Activated CD8-positive, alpha-beta memory T cell treated with anti-CD3 and anti-CD28 coated beads for 1 hour (primary cell): ENCODE measurements around the gene ZFP62.
A peak's percentile ranks its signal among the peaks of the same experiment; 100 is the strongest.

Experiments
- DNase-seq, 2 donors: peaks; one replicate each; pipeline ENCODE4 v3.0.0-alpha.2; 2020; ENCODE audit warnings: low read depth in 1 of 2; ENCODE audit errors: extremely low read depth in 1 of 2

Gene ZFP62

DNA sequence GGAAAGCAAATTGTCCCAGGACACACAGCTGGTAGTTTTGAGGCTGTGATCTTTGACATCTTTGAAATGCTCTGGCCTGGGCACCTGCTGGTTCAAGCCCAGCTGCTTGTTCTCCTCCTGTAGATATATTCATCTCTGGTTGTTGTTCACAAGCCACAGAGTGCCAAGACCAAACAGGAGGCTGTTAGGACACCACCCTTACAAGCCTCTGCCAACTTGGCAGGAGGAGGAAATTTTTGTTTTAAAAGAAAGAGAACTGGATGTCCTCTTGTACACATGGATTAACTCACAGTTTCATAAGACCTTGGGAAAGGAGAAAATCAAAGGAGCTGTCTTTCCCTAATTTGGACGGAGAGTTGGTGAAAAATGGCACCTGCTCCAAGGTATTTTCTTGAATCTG is 8.5 kb upstream of the ZFP62 start:
- no peak for DNase-seq

DNA sequence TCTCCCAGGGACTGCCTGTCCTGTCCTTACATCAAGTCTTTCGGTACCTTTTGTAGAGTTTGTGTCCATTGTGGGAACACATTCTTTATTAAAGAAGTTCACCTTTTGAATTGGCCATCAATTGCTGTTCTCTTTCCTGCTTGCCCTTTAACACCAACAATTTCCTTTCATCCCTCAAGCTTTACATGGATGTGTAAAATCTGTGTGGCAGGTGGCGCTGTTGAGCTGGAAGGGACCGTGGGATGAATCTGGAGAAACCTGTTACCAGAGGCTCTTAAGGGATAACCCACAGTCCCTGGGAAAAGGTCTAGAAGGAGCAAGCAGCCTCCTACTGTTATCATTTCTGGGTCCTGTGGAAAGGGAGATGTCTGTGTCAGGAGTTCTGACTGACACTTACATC is 7.9 kb upstream of the ZFP62 start:
- peak; percentile 27 to 38 for DNase-seq

DNA sequence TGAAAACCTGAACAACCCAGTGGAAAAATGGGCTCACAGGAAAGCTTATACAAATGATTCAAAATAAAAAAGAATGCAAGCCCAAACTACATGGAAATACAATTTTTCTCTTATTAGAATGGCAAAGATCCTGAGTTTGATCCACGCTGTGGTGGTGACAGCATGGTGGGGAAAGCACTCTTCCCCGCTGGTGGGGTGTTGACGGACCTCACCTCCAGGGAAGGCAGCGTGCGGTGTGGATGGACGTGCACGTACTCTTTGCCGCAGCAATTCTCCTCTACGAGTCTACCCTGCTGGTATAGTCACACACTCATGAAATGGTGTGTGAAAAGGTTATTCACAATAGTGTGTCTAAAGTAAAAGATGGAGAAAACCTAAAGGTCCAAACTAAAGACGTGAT is 5.9 kb upstream of the ZFP62 start:
- no peak for DNase-seq

DNA sequence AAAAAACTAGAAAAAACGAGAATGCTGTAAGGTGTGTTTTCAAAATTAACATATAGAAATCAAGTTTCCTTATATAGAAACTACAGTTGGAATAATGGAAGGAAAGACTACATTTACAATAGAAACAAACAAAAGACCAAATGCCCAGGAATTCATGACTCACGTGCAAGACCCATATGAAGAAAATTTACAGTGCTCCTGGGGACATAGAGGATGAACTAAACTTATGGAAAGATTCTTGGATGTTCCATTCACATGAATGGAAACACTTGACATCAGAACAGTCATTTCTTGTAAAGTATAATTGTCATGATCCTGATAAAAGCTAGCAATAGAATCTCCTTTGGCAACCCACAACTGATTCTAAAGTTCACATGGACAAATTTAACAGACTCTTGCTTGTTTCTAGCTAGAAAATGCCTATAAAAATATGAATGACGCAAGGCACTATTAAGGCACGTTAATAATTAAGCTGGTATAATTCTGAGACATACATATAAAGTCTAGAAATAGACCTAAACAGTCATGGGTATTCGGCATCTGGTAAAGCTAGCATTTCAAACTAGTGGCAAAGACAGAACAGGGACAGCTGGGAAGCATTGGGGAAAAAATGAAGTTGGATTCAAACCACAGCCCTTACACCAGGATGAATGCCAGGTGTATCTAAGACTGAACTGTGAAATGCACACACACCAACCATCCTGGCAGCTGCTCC is 5.1 kb upstream of the ZFP62 start:
- no peak for DNase-seq

DNA sequence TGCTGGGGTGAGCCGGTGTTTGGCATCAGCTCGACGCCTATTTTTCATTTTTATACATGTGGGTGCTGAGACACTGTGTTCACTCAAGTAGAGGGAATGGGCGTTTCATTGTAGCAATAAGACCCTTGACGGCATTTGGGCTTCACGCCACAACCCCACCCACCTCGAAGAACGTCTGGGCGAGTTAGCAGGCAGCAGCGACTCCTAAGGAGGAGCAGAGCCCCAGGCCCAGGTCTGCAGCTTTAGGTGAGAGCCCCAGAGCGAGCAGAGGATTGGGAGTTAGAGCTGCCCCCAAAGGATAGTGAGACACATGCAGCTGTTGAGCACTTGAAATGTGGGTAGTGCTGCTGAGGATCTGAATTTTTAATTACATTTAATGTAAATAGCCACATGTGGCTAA is 1.6 kb upstream of the ZFP62 start:
- DNase-seq = no peak

DNA sequence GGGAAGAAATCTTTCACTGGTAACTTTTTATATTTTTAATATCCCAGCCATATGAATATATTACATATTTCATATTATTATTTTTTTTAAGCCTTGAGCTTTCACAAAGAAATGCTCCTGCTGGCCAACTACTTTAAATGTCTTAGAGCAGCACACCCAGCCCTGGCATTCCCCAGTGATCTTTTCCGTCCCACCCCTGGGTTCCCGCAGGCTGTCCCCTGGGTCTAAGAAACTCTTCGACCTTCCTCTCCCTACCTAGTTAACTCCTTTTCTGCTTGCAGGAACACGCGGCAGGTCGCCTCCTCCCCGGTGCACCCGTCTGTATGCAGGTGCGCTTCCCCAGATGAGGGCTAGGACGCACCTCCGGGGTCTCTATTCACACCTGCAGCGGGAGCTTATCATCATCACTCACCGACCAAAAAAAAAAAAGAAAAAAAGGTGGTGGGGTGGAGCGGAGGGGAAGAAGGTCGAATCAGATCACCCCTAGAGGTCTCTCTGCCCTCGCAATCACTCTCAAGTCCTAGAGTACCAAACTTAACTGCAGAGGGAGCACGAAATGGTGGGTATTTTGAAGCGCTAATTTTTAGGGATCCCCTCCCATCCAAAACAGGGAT is 696 bp downstream of the ZFP62 start:
- DNase-seq = peak; percentile 15 to 22

DNA sequence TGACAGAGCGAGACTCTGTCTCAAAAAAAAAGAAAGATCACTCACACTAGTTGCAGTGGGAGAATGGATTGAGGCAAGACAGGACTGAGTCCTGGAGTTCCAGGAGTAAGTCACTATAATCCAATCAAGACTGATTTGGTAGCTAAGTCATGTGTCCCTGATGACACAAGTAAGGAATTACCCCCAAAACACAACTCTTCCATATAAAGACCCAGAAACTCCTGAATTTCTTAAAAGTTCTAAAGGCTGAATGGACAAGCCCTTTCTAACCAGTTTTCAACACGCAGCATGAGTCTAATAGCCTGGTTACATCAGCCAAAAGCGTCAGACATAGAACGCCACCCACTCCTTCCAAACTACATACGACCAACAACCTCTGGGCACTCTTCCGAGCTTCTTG is 2.5 kb downstream of the ZFP62 start:
- DNase-seq = no peak

DNA sequence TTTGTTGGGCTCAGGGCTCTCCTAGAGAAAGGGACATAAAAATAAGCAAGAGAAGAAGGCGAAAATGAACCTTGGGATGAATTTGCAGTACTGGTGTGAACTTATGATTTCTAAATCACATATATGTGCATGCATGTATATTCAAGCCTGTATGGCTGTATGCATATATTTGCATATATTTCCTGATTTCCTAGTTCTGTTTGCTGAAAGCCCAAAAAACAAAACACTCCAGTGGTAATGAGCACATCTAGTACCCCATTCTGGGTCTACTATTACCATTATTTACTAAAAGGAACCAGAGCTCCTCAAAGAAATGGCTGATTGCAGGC is 7.3 kb downstream of the ZFP62 start:
- no peak for DNase-seq

DNA sequence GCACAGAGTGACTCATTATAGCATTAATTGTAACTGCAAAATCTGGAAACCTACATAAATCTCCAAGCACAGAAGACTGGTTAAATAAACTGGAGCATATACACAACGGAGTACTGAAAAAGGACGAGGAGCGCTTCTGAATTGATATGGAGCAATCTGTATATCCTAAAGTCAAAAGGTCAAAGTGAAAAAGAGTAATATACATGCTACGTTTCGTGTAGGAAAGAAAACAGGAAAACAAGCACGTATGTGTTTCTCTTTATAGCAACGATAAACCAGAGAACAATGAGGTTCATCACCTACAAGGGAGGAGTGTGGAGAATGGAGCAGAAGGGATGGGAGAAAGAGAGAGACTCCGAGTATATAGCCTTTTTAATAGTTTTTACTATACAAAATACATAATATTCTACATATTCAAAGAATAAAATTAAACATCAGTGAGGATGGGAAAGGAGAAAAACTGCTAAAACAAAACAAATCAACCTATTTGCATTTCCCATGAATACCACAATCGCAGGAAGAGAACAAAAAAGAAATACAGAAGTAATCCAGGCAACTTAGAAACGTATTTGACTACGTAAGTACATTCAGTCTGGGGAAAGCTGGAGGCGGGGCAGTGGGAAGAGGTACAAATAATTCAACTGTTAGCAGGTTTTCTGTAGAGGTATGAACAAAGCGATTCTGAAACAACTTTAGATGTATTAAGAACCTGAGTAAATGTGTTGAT is 7.8 kb downstream of the ZFP62 start:
- no peak for DNase-seq

DNA sequence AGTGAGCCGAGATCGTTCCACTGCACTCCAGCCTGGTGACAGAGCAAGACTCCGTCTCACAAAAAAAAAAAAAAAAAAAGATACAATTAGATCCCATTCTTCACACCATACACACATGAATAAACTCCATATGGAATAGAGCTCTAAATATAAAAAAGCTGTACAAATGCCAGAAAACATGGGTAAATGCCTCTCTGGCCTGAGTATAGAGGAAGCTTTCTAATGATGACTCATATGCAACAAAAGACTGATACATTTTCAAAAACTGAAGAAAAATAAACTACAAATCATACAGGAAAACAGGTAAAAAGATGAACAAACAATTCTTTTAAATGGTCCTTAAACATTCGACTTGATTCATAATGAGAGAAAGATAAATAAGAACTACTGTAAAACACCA is 8.6 kb downstream of the ZFP62 start:
- DNase-seq = no peak

DNA sequence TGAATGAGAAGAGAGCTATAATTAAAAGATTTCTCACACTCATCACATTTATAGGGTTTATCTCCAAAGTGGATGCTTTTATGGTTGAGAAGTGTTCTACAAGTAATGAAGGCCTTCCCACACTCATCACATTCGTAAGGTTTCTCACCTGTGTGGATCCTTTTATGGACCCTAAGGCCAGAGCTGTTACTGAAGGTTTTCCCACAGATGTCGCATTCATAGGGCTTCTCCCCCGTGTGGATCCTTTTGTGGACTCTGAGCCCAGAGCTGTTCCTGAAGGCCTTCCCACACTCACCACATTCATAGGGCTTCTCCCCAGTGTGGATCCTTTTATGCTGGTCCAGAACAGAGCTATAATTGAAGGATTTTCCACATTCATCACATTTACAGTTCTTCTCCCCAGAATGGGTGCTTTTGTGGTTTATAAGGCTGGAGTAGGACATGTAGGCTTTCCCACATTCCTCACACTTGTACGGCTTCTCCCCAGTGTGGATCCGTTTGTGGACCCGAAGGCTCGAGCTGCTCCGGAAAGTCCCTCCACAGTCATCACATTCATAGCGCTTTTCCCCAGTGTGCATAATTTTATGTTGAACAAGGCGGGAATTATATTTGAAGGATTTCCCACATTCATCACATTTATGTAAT is 10.5 kb downstream of the ZFP62 start:
- no peak for DNase-seq

DNA sequence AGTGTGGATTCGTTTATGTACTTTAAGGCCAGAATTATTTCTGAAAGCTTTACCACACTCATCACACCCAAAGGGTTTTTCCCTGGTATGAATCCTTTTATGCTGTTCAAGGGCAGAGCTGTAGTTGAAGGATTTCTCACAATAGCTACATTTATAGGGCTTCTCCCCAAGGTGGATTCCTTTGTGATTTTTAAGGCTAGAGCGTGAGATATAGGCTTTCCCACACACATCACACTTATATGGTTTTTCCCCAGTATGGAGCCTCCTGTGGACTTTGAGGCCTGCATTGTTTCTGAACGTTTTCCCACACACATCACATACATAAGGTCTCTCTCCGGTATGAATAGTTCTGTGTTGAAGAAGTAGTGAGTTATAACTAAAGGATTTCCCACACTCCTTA is 11.2 kb downstream of the ZFP62 start:
- DNase-seq = no peak

DNA sequence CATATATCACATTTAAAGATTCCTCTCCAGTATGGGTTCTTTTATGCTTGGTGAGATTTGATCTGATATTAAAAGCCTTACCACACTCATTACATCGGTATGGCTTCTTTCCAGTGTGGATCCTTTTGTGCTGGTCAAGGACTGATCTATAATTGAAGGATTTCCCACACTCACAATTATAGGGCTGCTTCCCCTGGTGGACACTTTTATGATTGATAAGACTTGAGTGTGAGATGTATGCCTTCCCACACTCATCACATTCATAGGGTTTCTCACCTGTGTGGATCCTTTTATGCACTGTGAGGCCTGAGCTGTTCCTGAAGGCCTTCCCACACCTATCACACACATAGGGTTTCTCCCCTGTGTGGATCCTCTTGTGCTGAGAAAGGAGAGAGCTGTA is 12.2 kb downstream of the ZFP62 start:
- DNase-seq = no peak

DNA sequence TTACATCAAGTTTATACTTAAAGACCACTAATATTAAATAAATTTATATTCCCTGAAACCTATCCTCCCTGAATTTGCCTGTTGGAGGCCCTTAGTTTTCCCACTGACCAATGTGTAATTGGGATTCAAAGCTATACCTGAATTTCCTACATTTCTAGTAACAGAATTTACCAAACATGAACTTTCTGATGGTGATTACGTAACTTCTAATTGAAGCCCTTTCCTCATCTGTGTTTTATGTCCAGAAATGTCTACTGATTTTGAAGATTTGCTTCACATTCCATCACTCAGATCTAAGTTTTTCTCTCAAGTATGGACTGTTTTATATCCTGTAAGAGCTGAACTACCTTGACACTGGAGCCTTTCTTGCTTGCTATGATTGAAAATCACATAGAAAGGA is 12.8 kb downstream of the ZFP62 start:
- no peak for DNase-seq

DNA sequence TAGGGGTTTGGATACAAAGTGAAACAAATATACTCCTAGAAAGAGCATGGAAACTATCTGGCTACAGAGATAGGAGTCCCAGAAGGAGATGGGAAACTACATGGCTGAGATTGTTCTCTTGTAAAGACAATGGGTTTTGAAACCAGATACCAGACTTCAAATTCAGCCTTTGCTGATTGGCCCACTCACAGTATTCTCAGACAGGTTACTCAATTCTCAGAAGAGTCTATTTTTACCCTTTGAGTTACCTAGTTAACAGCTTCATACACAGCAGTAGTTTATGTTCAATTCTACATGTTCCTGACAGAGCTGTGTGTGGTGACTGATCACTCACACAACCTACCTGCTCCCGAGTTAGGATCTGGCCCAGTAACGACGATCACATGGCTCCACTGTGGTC is 14.1 kb downstream of the ZFP62 start:
- no peak for DNase-seq

DNA sequence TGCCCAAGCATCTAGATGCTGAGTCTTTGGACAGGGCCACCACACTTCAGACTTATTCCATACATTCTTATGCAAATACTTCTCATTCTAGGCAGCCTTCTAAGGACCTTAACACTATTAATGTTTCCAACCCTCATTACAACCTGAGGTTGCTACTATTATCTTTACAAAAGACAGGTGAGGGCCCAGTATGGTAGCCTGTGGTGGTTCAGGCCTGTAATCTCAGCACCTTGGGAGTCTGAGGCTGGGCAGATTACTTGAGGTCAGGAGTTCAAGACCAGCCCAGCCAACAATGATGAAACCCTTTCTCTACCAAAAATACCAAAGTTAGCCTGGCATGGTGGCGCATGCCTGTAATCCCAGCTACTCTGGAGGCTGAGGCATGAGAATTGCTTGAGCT is 16.2 kb downstream of the ZFP62 start:
- no peak for DNase-seq

DNA sequence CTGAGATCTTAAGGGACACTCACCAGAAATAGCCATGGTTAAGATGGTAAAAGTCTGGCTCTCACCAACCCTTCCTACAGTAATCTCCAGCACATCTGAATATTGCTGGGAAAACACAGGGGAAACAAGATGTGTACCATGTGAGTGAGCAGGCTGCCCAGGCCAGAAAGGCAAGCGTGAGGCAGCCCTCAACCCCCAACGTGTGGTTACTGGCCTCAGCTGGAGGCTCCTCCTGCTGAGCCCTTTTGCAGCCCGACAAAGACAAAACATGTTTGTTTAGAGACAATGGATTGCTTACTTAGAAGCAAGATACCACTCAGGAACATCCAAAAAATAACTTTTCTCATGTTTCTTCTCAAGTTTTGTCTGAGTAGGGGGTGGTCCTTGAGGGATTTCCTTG is 16.6 kb downstream of the ZFP62 start:
- no peak for DNase-seq

DNA sequence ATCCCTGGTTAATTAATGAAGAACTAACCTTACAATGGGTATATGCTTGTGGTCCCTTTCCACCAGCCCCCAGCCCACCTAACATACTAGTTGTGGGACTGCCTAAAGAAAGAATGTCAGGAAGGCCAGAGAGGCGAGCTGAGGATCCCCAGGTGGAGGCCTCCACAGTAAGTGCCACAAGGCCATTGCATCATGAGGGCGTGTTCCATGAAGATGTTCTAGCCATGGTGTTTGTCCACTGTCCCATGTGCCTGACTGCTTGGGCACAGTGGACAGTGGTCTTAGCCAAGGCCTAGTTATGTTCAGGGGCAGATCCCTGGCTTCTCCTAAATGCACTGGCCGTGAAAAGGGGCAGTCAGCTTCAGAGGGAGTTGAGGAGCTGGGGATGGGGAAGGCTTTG is 21.1 kb downstream of the ZFP62 start:
- no peak for DNase-seq

DNA sequence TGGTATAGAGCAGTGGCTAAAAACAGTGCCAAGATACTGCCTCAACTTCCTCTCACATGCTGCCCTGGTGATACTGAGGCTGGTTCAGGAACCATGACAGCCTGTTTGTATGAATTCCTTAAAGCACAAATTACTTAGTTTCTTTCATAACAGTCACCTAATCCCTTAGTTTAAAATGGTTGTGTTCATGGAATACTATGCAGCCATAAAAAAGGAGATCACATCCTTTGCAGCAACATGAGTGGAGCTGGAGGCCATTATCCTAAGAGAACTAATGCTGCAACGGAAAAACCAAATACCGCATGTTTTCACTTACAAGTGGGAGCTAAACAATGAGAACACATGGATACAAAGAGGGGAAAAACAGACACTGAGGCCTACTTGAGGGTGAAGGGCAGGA is 21.8 kb downstream of the ZFP62 start:
- DNase-seq = no peak

DNA sequence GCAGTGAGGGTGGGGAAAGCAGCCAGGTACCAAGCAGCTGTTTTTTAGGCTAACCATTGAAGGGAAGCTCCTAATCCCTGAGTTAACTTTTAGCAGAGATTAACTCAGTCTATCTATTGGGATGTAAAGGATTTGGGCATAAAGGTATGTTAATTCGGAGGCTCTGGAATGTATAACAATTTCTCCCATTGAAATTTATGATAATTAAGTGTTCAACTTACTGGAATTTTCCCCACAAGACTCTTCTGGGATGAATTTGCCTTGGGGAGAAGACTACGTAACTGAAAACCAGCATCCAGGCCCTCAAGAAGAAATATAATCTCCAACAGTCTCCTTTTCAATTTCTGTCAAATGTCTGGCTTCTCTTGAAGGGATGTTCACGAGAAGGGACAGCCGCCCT is 23.6 kb downstream of the ZFP62 start:
- no peak for DNase-seq

DNA sequence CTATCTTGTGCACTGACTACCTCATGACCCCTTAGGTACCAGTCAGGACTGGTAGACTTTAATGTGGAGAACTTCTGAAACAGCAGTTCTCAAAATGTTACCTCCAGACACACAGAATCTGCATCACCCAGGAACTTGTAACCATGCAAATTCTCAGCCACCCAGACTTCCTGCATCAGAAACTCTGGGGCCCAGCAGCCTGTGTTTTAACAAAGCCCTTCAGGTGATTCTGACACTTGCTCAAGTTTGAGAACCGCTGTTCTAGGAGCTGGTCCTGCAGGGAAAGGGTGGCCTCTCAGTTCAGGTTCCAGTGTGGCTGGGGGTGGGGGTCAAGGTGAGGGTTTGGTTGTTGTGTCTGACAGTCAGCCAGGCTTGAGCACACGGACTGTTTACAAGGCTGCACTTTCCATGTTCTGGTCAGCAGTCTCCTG is 28.4 kb downstream of the ZFP62 start:
- DNase-seq = no peak
